ENCODE measurements around the gene TMEM165. TPM values are rescaled to one million over a fixed set of nuclear protein-coding genes. Genes with fewer than 3 reads are reported as not detected.

The TMEM165 gene
- total RNA-seq, 6 experiments from 2014 or later, result 13.3 to 53.0 (median 23.0) TPM

DNA sequence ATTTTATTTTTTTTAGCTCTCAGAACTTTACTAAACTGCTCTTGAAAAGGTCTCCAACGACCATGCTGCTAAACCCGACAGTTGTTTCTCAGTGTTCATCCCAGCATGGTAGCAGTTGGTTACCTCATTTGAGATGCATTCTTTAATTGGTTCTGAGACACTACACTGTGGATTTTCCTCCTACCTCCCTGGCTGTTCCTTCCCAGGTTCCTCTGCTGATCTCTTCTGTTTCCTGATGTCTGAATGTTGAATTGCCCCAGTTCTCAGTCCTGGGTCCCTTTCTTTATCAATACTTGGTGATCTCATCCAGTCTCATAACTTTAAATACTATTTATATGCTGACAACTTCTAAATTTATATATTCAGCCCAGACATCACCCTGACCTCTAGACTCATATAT lies 19.1 kb upstream of the TMEM165 start:
- WGBS (ENCODE audit: insufficient coverage, low coverage, low lambda C conversion rate, missing lambda C conversion rate), result 80% methylated on average over 2 of the region's 2 CpGs
- intact Hi-C loops (cut with DNase I), result no loop called here

DNA sequence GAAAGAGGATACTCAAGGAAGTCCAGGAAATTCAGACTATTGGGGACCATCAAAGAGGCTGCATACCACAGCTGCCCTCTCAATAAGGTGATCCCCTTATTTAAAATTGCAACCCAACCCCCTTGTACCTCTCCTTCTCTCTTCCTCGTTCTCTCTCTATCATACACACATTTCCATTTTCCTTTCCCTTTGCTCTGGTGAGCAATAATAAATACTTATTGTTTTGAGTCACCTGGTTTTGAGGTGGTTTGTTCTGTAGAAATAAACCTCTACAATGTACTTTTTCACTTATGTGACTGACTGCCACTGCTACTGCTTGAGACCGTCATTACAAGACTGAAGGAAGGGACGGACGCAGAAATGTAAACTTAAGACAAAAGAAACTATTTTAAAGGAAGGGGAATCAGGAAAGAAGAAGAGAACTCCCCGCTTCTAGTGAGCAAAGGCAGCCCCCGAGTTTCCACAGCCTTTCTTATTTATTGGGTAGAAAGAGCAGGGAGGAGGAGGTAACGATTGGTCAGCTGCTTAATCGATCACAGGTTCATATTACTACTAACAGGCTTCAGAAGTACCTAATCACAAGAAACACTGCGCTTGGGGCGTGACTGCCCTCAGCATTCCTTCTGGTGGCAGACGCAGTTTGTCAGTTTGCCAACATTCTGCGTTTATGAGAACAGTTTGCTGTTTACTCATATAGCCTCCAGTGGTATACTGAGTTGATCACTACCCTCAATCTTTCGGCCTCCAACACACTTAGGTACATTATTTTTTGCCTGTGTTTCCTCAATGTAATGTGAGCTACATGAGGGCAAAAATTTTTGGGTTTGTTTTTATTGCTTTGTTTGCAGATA lies 16.9 kb upstream of the TMEM165 start:
- ATAC-seq, result no peak
- DNase-seq, result no peak
- intact Hi-C loops (cut with DNase I), result no loop called here

More for the DNA sequence above, 19.1 kb upstream of the TMEM165 start:
- H3K27ac ChIP-seq, result no peak overlapping the region
- no peaks in the 10 kb centered on the region for H3K4me1 ChIP-seq
- DNase-seq, result no peak
- TF ChIP-seq, protein P1, sequence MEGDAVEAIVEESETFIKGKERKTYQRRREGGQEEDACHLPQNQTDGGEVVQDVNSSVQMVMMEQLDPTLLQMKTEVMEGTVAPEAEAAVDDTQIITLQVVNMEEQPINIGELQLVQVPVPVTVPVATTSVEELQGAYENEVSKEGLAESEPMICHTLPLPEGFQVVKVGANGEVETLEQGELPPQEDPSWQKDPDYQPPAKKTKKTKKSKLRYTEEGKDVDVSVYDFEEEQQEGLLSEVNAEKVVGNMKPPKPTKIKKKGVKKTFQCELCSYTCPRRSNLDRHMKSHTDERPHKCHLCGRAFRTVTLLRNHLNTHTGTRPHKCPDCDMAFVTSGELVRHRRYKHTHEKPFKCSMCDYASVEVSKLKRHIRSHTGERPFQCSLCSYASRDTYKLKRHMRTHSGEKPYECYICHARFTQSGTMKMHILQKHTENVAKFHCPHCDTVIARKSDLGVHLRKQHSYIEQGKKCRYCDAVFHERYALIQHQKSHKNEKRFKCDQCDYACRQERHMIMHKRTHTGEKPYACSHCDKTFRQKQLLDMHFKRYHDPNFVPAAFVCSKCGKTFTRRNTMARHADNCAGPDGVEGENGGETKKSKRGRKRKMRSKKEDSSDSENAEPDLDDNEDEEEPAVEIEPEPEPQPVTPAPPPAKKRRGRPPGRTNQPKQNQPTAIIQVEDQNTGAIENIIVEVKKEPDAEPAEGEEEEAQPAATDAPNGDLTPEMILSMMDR (IDR thresholded peaks at IDR 0.05), result no peak
- no peak for TF ChIP-seq POLR2A (IDR thresholded peaks at IDR 0.05)
- no peaks in the 10 kb centered on the region for H3K36me3 ChIP-seq
- no peaks in the 10 kb centered on the region for H3K27me3 ChIP-seq
- no peaks in the 10 kb centered on the region for H3K9me3 ChIP-seq
- ATAC-seq, result no peak
- no peak overlapping the region for H3K4me3 ChIP-seq

DNA sequence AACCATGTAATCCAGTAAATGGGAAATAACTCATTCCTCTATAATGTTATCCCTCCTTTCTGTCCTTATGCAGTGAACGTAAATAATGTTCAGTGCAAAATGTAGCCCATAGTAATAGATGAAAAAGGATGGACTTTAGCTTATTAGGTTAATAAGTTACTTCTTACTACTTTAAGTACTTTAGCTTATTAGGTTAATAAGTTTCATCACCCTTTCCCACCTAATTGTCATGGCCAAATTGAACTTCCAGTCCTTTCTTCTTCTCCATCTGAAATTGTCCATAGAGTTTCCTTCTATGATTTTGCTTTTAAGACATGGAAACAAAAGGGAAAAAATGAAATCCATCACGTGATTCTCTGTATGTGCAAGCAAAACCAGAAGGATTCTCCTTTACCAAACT lies 15.2 kb upstream of the TMEM165 start:
- H3K9me3 ChIP-seq, result no peaks in the 10 kb centered on the region
- DNase-seq, result no peak
- 54% methylated on average over 2 of the region's 2 CpGs for WGBS (ENCODE audit: insufficient coverage, low coverage, low lambda C conversion rate, missing lambda C conversion rate)
- TF ChIP-seq, protein P1 (IDR thresholded peaks at IDR 0.05), result no peak
- no peak for TF ChIP-seq POLR2A (IDR thresholded peaks at IDR 0.05)
- no peak for ATAC-seq
- H3K27me3 ChIP-seq, result no peaks in the 10 kb centered on the region
- no peak overlapping the region for H3K27ac ChIP-seq
- no peak overlapping the region for H3K4me3 ChIP-seq
- intact Hi-C loops (cut with DNase I), result no loop called here
- no peaks in the 10 kb centered on the region for H3K4me1 ChIP-seq
- H3K36me3 ChIP-seq, result no peaks in the 10 kb centered on the region

More for the DNA sequence above, 16.9 kb upstream of the TMEM165 start:
- Histone ChIP-seq H3K36me3 (no peaks in the 10 kb centered on the region), H3K4me3 (no peak overlapping the region), H3K27ac (no peak overlapping the region), H3K4me1 (no peaks in the 10 kb centered on the region), H3K27me3 (no peaks in the 10 kb centered on the region), H3K9me3 (no peaks in the 10 kb centered on the region)
- 78% methylated on average over 13 of the region's 13 CpGs for WGBS (ENCODE audit: insufficient coverage, low coverage, low lambda C conversion rate, missing lambda C conversion rate)
- no peak for TF ChIP-seq POLR2A (IDR thresholded peaks at IDR 0.05)
- TF ChIP-seq, protein P1 (IDR thresholded peaks at IDR 0.05), result no peak

DNA sequence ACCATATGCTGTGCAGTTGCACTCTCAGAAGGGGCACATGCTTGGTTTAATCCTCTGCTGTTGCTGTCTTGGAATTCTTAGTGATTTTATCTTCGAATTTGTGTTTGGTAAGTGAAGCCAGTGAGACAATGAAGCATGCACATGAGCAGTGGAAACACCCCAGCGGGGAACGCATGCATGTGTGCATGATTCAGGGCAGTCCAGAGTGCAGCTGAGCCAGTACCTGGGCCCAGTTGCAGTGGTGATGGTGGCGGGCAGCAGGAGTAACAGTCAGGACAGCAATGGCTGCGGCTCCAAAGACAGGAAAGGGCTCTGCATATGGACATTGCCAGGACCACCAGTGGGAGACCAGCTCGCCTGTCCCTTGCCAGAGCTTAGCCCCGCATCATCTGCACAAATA lies 14.3 kb upstream of the TMEM165 start:
- Histone ChIP-seq H3K4me1 (no peaks in the 10 kb centered on the region), H3K9me3 (no peaks in the 10 kb centered on the region), H3K27me3 (no peaks in the 10 kb centered on the region), H3K36me3 (no peaks in the 10 kb centered on the region), H3K4me3 (no peak overlapping the region), H3K27ac (no peak overlapping the region)
- intact Hi-C loops (cut with DNase I), result no loop called here
- ATAC-seq (no peak), DNase-seq (no peak)
- no peak for TF ChIP-seq POLR2A (IDR thresholded peaks at IDR 0.05)
- 76% methylated on average over 5 of the region's 7 CpGs for WGBS (ENCODE audit: insufficient coverage, low coverage, low lambda C conversion rate, missing lambda C conversion rate)

DNA sequence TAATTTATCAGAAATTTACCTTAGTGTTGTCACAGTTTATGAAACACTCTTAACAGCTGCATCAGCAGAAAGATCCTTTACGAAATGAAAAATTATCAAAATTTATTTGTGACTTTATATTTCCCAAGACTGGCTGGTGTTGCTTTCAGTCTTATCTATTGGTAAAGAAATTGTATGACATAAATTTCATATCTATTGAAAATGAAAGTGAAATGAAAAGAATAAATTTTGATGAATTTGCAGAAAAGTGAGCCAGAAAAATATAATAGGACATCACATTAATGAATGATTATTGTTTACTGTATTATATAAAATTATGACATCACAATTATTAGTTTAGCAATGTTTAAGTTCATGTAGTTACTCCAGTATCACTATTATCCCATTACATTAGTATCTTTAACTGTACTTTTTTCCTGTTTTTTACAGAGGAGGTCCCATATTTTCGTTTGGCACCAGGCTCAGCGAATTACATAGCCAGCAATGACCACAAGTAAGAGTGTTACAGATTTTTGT lies 13.2 kb upstream of the TMEM165 start:
- Histone ChIP-seq H3K4me3 (no peak overlapping the region), H3K4me1 (no peaks in the 10 kb centered on the region), H3K36me3 (no peaks in the 10 kb centered on the region), H3K27me3 (no peaks in the 10 kb centered on the region), H3K27ac (no peak overlapping the region), H3K9me3 (no peaks in the 10 kb centered on the region)
- ATAC-seq (no peak), DNase-seq (no peak)
- WGBS (ENCODE audit: insufficient coverage, low coverage, low lambda C conversion rate, missing lambda C conversion rate), result 66% methylated on average over 3 of the region's 3 CpGs
- TF ChIP-seq POLR2A (IDR thresholded peaks at IDR 0.05), result no peak
- TF ChIP-seq, protein P1 (IDR thresholded peaks at IDR 0.05), result no peak
- intact Hi-C loops (cut with DNase I), result no loop called here
